Measurements from ENCODE around the gene OR51D1.

DNA sequence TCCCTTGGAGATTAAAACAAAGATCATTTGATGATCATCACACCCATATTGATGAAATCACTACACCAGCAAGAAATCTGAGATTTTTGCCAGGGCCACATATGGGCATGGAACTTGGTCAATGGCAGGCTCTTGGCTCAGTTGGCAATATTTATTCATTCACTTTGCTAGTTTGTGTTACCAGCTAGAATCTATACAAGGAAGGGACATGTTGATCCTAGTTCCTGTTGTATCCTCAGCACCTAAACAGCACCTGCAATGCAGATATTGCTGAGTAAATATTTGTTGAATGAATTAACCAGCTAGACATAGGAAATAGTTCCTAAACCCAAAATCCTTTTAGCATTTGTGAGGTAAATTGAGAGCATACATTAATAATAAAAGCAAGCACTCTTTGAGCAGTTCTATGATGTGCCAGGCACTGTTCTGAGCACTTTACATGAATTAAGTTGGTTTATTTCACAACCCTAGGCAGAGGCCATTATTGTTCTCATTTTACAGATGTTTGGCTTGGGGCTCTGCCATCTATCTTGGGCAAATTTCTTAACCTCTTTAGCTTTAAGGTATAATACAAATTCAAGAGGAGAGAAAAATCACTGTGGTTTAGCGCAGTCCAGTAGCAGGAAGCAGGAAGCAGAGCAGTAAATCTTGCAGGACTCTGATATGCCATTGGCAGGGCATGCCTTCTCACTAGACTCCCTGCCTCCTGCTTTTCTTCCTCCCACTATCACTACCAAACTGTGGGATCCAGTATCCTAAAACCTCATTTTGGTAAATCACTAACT lies 30.9 kb upstream of the OR51D1 start:
- TF ChIP-seq ZFX (IDR thresholded peaks at IDR 0.05) = no peak
- TF ChIP-seq, protein P1, sequence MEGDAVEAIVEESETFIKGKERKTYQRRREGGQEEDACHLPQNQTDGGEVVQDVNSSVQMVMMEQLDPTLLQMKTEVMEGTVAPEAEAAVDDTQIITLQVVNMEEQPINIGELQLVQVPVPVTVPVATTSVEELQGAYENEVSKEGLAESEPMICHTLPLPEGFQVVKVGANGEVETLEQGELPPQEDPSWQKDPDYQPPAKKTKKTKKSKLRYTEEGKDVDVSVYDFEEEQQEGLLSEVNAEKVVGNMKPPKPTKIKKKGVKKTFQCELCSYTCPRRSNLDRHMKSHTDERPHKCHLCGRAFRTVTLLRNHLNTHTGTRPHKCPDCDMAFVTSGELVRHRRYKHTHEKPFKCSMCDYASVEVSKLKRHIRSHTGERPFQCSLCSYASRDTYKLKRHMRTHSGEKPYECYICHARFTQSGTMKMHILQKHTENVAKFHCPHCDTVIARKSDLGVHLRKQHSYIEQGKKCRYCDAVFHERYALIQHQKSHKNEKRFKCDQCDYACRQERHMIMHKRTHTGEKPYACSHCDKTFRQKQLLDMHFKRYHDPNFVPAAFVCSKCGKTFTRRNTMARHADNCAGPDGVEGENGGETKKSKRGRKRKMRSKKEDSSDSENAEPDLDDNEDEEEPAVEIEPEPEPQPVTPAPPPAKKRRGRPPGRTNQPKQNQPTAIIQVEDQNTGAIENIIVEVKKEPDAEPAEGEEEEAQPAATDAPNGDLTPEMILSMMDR (conservative IDR thresholded peaks at IDR 0.05) = no peak
